Chondrocyte (in vitro differentiated cells): Measurements from ENCODE around the gene OR4D6. TPM values are rescaled to one million over a fixed set of nuclear protein-coding genes. Genes with fewer than 3 reads are reported as not detected.

ENCODE experiments used
- DNase-seq: peaks from one replicate; pipeline ENCODE4 v3.0.0; 2021; ENCODE audit warnings: mixed read lengths, low spot score
- H3K27ac Mint-ChIP-seq: one replicate; pipeline ENCODE4 v1.8.0; 2021; ENCODE audit warnings: mild to moderate bottlenecking, moderate library complexity, mixed read lengths; ENCODE audit not compliant: unreplicated experiment
- H3K27me3 Mint-ChIP-seq: 2 replicates; pipeline ENCODE4 v1.8.0; 2021; ENCODE audit warnings: low read depth, mixed read lengths
- H3K36me3 Mint-ChIP-seq: 2 replicates; pipeline ENCODE4 v1.8.0; 2021; ENCODE audit warnings: low read depth, mixed read lengths
- H3K4me1 Mint-ChIP-seq: 2 replicates; pipeline ENCODE4 v1.8.0; 2021; ENCODE audit warnings: low read depth, mild to moderate bottlenecking, mixed read lengths
- H3K4me3 Mint-ChIP-seq: one replicate; pipeline ENCODE4 v1.8.0; 2021; ENCODE audit warnings: mild to moderate bottlenecking, moderate library complexity, mixed read lengths; ENCODE audit not compliant: unreplicated experiment
- H3K9me3 Mint-ChIP-seq: 2 replicates; pipeline ENCODE4 v1.8.0; 2021; ENCODE audit warnings: low read depth, mixed read lengths
- total RNA-seq: library from RNA; stranded (reverse); gene quantifications from 3 replicates; pipeline ENCODE4 v1.2.1, GENCODE V29; 2021
- TF ChIP-seq, protein P1 (sequence below): fragments of 200-600 bp; sonication (generic); IDR thresholded peaks from 2 replicates; pipeline ENCODE4 v1.5.0; 2021; ENCODE audit warnings: antibody characterized with exemption, mild to moderate bottlenecking, moderate library complexity

Gene OR4D6
- total RNA-seq, 1 donor from 2014 or later, result not detected

DNA sequence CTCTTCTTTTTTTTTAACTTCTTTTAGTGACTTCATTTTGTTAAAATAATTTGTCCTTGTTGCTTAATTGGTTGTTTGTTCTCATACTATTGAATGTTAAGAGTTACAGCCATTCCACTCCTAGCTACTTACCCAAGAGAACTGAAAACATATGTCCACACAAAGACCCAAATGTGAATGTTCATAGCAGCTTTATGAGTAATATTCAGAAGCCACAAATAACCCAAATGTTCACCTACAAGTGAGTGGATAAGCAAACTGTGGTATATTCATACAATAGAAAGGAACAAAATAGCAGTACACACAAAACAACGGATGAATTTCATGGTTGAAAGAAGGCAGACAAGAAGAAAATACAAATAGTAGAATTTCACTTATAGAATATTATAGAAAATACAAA lies 45.2 kb downstream of the OR4D6 start:
- Mint-ChIP-seq H3K27me3 (peaks cover 18% of the 10 kb centered on the region), H3K27ac (no peak overlapping the region), H3K9me3 (no peaks in the 10 kb centered on the region), H3K4me1 (no peaks in the 10 kb centered on the region), H3K36me3 (no peaks in the 10 kb centered on the region), H3K4me3 (no peak overlapping the region)
- TF ChIP-seq, protein P1, sequence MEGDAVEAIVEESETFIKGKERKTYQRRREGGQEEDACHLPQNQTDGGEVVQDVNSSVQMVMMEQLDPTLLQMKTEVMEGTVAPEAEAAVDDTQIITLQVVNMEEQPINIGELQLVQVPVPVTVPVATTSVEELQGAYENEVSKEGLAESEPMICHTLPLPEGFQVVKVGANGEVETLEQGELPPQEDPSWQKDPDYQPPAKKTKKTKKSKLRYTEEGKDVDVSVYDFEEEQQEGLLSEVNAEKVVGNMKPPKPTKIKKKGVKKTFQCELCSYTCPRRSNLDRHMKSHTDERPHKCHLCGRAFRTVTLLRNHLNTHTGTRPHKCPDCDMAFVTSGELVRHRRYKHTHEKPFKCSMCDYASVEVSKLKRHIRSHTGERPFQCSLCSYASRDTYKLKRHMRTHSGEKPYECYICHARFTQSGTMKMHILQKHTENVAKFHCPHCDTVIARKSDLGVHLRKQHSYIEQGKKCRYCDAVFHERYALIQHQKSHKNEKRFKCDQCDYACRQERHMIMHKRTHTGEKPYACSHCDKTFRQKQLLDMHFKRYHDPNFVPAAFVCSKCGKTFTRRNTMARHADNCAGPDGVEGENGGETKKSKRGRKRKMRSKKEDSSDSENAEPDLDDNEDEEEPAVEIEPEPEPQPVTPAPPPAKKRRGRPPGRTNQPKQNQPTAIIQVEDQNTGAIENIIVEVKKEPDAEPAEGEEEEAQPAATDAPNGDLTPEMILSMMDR, result no peak
- DNase-seq, result no peak

DNA sequence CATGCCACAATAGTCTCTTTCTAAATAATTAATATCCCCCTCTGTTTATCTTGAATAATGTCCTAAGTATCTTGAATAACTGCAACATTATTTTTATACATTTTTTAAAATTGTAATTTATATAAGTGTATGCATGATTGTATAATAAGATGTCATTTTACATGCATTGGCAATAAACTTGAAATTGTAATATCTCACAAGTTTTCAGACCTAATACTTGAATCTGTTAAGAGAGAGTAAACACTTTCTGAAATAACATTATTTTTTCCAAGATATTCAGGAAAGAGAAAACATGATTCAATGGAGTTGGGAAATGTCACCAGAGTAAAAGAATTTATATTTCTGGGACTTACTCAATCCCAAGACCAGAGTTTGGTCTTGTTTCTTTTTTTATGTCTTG lies 46.5 kb downstream of the OR4D6 start, which contains the start of gene OR4D11:
Gene OR4D11 (plus strand): TSS at position 301 of the 400 bp plus-strand sequence. CDS start 0 bp downstream, at position 301.
- Mint-ChIP-seq H3K9me3 (no peaks in the 10 kb centered on the region), H3K4me3 (no peak within 1 kb of the TSS), H3K36me3 (no peaks in the 10 kb centered on the region), H3K27me3 (peaks cover 12% of the 10 kb centered on the region), H3K27ac (no peak within 1 kb of the TSS), H3K4me1 (no peaks in the 10 kb centered on the region)
- TF ChIP-seq, protein P1, result no peak
- DNase-seq, result no peak

Other genes starting within 250 kb of the OR4D6 start
- gene MPEG1, start 244.0 kb upstream of the OR4D6 start, total RNA-seq, result not detected in 3 replicates
- gene OR5AN1, start 98.1 kb upstream of the OR4D6 start, total RNA-seq, result not detected in 3 replicates
- not detected in 3 replicates for gene OR5A2, start 30.5 kb upstream of the OR4D6 start, total RNA-seq
- gene OR5A1, start 20.5 kb upstream of the OR4D6 start, total RNA-seq, result not detected in 3 replicates
- gene OR4D10, start 16.4 kb downstream of the OR4D6 start, total RNA-seq, result not detected in 3 replicates
- not detected in 3 replicates for gene OR4D11, start 46.6 kb downstream of the OR4D6 start, total RNA-seq
- gene OR4D9, start 54.6 kb downstream of the OR4D6 start, total RNA-seq, result not detected in 3 replicates
- gene OSBP, start 158.8 kb downstream of the OR4D6 start, total RNA-seq, result 47.3 to 48.4 TPM (median 47.6 TPM) in 3 replicates
- 24.5 to 30.4 TPM (median 28.8 TPM) in 3 replicates for gene PATL1, start 212.1 kb downstream of the OR4D6 start, total RNA-seq